B cell (primary cell): Measurements from ENCODE around the gene OCA2. TPM values are rescaled to one million over a fixed set of nuclear protein-coding genes. Genes with fewer than 3 reads are reported as not detected.

Source experiments
- ATAC-seq: fragments of 200-7000 bp; cut with Tn5 transposase; one replicate; pipeline ENCODE4 v1.10.0; 2021; ENCODE audit warnings: low read depth, mild to moderate bottlenecking, moderate number of reproducible peaks, moderate library complexity
- CTCF ChIA-PET: fragments of 350-600 bp; sonication (Branson Sonifier 250); formaldehyde crosslinking; loops from one replicate; lab custom pipeline; 2021; ENCODE audit warnings: antibody characterized with exemption, inconsistent platforms; lab: Charles Lee
- POLR2A ChIA-PET: fragments of 350-600 bp; sonication (Branson Sonifier 250); formaldehyde crosslinking; loops from one replicate; lab custom pipeline; 2021; ENCODE audit warnings: antibody characterized with exemption; lab: Charles Lee
- DNase-seq: peaks from one replicate; pipeline ENCODE4 v3.0.0; 2013
- H2AFZ ChIP-seq: 2 replicates; pipeline ENCODE4 v1.6.1; 2012; ENCODE audit warnings: mild to moderate bottlenecking, low read depth, low read length; ENCODE audit not compliant: insufficient read depth, poor library complexity, severe bottlenecking
- H3K27ac ChIP-seq, 2 donors: 1 replicate in 1 of 2; 2 replicates in 1 of 2; pipeline ENCODE4 v1.5.1; 2012 to 2013; ENCODE audit warnings: low read length in 2 of 2, mild to moderate bottlenecking in 2 of 2, moderate library complexity in 1 of 2
- H3K27me3 ChIP-seq, 4 experiments: fragments of 200-600 bp in 1 of 4; sonication (generic) in 1 of 4; replicated peaks in 1 of 4; 1 replicate in 2 of 4; 2 replicates in 2 of 4; pipeline versions ENCODE4 v1.6.1 to v1.7.0; 2013 to 2016; ENCODE audit warnings: low read length in 3 of 4, mild to moderate bottlenecking in 2 of 4, mixed read lengths in 1 of 4, moderate library complexity in 1 of 4; ENCODE audit not compliant: insufficient read depth in 4 of 4, control insufficient read depth in 3 of 4; ENCODE audit errors: control extremely low read depth in 1 of 4
- H3K36me3 ChIP-seq, 2 experiments: replicated peaks in 1 of 2; 1 replicate in 1 of 2; 2 replicates in 1 of 2; pipeline versions ENCODE4 v1.6.1 to v1.7.1; 2013; ENCODE audit warnings: low read length in 1 of 2; ENCODE audit not compliant: insufficient read depth in 2 of 2, control insufficient read depth in 1 of 2; ENCODE audit errors: control extremely low read depth in 1 of 2, extremely low read depth in 1 of 2
- H3K4me1 ChIP-seq, 2 donors: fragments of 200-600 bp in 1 of 2; sonication (generic) in 1 of 2; 1 replicate in 1 of 2; 2 replicates in 1 of 2; pipeline versions ENCODE4 v1.5.1 to v1.6.1; 2013 to 2017; ENCODE audit warnings: low read length in 2 of 2; ENCODE audit not compliant: control insufficient read depth in 2 of 2, insufficient read depth in 2 of 2
- H3K4me2 ChIP-seq: replicated peaks from 2 replicates; pipeline ENCODE3; 2012; ENCODE audit warnings: mild to moderate bottlenecking, low read depth, low read length; ENCODE audit not compliant: poor library complexity, severe bottlenecking
- H3K4me3 ChIP-seq, 5 experiments: fragments of 200-600 bp in 1 of 5; sonication (generic) in 1 of 5; 1 replicate in 3 of 5; 2 replicates in 2 of 5; pipeline versions ENCODE4 v1.5.1 to v1.7.0; 2011 to 2016; ENCODE audit warnings: low read length in 4 of 5, mild to moderate bottlenecking in 4 of 5, low read depth in 2 of 5, control low read depth in 1 of 5, moderate library complexity in 1 of 5; ENCODE audit not compliant: insufficient read depth in 1 of 5; ENCODE audit errors: control extremely low read depth in 1 of 5, extremely low read depth in 1 of 5
- H3K79me2 ChIP-seq: fragments of 200-600 bp; sonication (generic); one replicate; pipeline ENCODE4 v1.6.0; 2016; ENCODE audit warnings: low read length; ENCODE audit not compliant: control insufficient read depth, insufficient read depth
- H3K9ac ChIP-seq: fragments of 200-600 bp; sonication (generic); 2 replicates; pipeline ENCODE4 v1.6.1; 2017; ENCODE audit warnings: mild to moderate bottlenecking, low read length, moderate library complexity
- H3K9me3 ChIP-seq, 3 donors: one replicate each; pipeline versions ENCODE4 v1.6.1 to v1.7.1; 2013; ENCODE audit warnings: low read length in 2 of 3; ENCODE audit not compliant: control insufficient read depth in 2 of 3, insufficient read depth in 1 of 3; ENCODE audit errors: control extremely low read depth in 1 of 3
- H4K20me1 ChIP-seq: 2 replicates; pipeline ENCODE4 v1.6.0; 2012; ENCODE audit warnings: mild to moderate bottlenecking, low read length; ENCODE audit not compliant: insufficient read depth, control insufficient read depth, poor library complexity, severe bottlenecking
- H3K27ac Mint-ChIP-seq: one replicate; pipeline ENCODE4 v1.8.0; 2021; ENCODE audit warnings: mixed read lengths
- H3K27me3 Mint-ChIP-seq: one replicate; pipeline ENCODE4 v1.8.0; 2021; ENCODE audit warnings: mixed read lengths
- H3K4me1 Mint-ChIP-seq: one replicate; pipeline ENCODE4 v1.8.0; 2021; ENCODE audit warnings: mixed read lengths
- H3K4me3 Mint-ChIP-seq: one replicate; pipeline ENCODE4 v1.8.0; 2021; ENCODE audit warnings: mixed read lengths
- H3K9me3 Mint-ChIP-seq: one replicate; pipeline ENCODE4 v1.8.0; 2022; ENCODE audit warnings: mixed read lengths; ENCODE audit not compliant: insufficient read depth
- CTCF ChIP-seq: fragments of 200-600 bp; IDR thresholded peaks from one replicate; pipeline ENCODE4 v1.8.0; 2022; ENCODE audit warnings: antibody characterized with exemption, mild to moderate bottlenecking
- EZH2 ChIP-seq: IDR thresholded peaks from 2 replicates; pipeline ENCODE4 v1.6.1; 2012; ENCODE audit warnings: borderline replicate concordance, low read depth, mild to moderate bottlenecking, moderate library complexity, low read length; ENCODE audit not compliant: insufficient read depth, poor library complexity, severe bottlenecking
- whole genome bisulfite sequencing: methylation state at CpG from one replicate; pipeline ENCODE4 v1.1.5; 2013; ENCODE audit warnings: missing lambda C conversion rate; ENCODE audit not compliant: insufficient coverage; 5-methylcytosine and 5-hydroxymethylcytosine counted together
- intact Hi-C: fragments of 100-400 bp; cut with micrococcal nuclease; formaldehyde crosslinking; loops from one replicate; pipeline ENCODE4 v1.10.0; 2022
- polyA plus RNA-seq: library from polyadenylated mRNA; depleted of rRNA; stranded (reverse); fragments of >200 nt; gene quantifications from 2 replicates; pipeline ENCODE4 v1.2.3, GENCODE V29; 2012
- total RNA-seq, 2 donors: library from RNA; stranded (reverse); fragments of 120-200 nt in 1 of 2; gene quantifications; 1 replicate in 1 of 2; 2 replicates in 1 of 2; pipeline versions ENCODE4 v1.2.3 to v1.2.4, GENCODE V29; 2013 to 2022

The OCA2 gene
- total and polyA plus RNA-seq, 2 donors (not counting 1 experiment from before 2014, with no cell fraction given), result 0.12 TPM; not detected in 1

- peaks cover 0 to 37% of the 10 kb centered on the region in 2 experiments for H3K36me3 ChIP-seq
- H4K20me1 ChIP-seq, result no peaks in the 10 kb centered on the region
- ChIA-PET POLR2A (no interaction called here), CTCF (no interaction called here)
- intact Hi-C loops, result no loop called here
- H2AFZ ChIP-seq, result no peak overlapping the region
- no peak overlapping the region for H3K27ac Mint-ChIP-seq
- H3K9ac ChIP-seq, result no peak overlapping the region
- H3K4me1 ChIP-seq, result peaks cover 6 to 12% of the 10 kb centered on the region in 2 donors
- no peaks in the 10 kb centered on the region for H3K9me3 Mint-ChIP-seq
- H3K27me3 ChIP-seq, result no peaks in the 10 kb centered on the region
- WGBS, result 90% methylated on average over 12 of the region's 13 CpGs
- peaks cover 24% of the 10 kb centered on the region for H3K4me1 Mint-ChIP-seq
- H3K4me3 ChIP-seq, result no peak overlapping the region
- ATAC-seq (no peak), DNase-seq (no peak)
- no peak for TF ChIP-seq EZH2
- no peak for TF ChIP-seq CTCF
- H3K27me3 Mint-ChIP-seq, result no peaks in the 10 kb centered on the region
- no peak overlapping the region for H3K4me2 ChIP-seq
- no peaks in the 10 kb centered on the region for H3K9me3 ChIP-seq
- H3K27ac ChIP-seq, result no peak overlapping the region
- H3K79me2 ChIP-seq, result no peaks in the 10 kb centered on the region
- H3K4me3 Mint-ChIP-seq, result no peak overlapping the region
These were observed 32.8 kb upstream of the OCA2 start for GRCh38 chr15:28131946-28132345.

- H3K79me2 ChIP-seq, result no peaks in the 10 kb centered on the region
- ChIA-PET CTCF (no interaction called here), POLR2A (no interaction called here)
- H4K20me1 ChIP-seq, result no peaks in the 10 kb centered on the region
- no peaks in the 10 kb centered on the region for H3K9me3 ChIP-seq
- H3K4me1 ChIP-seq, result peaks cover 4 to 9% of the 10 kb centered on the region in 2 donors
- TF ChIP-seq CTCF (no peak), EZH2 (no peak)
- H3K27me3 Mint-ChIP-seq, result no peaks in the 10 kb centered on the region
- no peak overlapping the region for H3K4me3 ChIP-seq
- no peak overlapping the region for H3K27ac ChIP-seq
- over 99% methylated on average over 13 of the region's 13 CpGs for WGBS
- no peaks in the 10 kb centered on the region for H3K9me3 Mint-ChIP-seq
- H3K36me3 ChIP-seq, result peaks cover 0 to 37% of the 10 kb centered on the region in 2 experiments
- no peak overlapping the region for H3K4me3 Mint-ChIP-seq
- H3K27ac Mint-ChIP-seq, result no peak overlapping the region
- peaks cover 18% of the 10 kb centered on the region for H3K4me1 Mint-ChIP-seq
- ATAC-seq (no peak), DNase-seq (no peak)
- no peaks in the 10 kb centered on the region for H3K27me3 ChIP-seq
- H2AFZ ChIP-seq, result no peak overlapping the region
- no peak overlapping the region for H3K9ac ChIP-seq
- no peak overlapping the region for H3K4me2 ChIP-seq
- intact Hi-C loops, result no loop called here
These were observed 32.3 kb upstream of the OCA2 start for GRCh38 chr15:28131400-28131799.
